Measurements from ENCODE around the gene TBL1X.

The TBL1X gene

GRCh38 chrX:9595174-9595573 is 130.3 kb downstream of the TBL1X start:
- DNase-seq: no peak

DNA sequence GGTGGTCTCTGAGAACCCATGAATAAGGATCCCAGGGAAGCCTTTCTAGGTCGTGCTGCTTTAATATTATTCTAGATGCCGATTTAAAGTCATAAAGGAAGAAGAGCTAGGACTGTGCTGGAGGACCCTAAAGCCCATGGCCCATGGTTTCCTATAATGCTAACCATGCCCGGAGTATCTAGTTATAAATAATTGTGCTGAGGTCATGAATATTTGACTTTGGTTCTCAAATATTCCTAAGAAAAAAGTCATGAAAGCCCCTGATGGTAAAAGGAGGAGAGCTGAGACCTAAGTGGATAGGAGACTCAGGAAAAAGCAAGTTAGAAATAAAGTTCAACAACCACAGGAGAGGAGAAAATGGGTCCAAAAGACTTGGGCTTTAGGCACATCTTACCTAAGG is 132.0 kb downstream of the TBL1X start:
- no peak for DNase-seq

DNA sequence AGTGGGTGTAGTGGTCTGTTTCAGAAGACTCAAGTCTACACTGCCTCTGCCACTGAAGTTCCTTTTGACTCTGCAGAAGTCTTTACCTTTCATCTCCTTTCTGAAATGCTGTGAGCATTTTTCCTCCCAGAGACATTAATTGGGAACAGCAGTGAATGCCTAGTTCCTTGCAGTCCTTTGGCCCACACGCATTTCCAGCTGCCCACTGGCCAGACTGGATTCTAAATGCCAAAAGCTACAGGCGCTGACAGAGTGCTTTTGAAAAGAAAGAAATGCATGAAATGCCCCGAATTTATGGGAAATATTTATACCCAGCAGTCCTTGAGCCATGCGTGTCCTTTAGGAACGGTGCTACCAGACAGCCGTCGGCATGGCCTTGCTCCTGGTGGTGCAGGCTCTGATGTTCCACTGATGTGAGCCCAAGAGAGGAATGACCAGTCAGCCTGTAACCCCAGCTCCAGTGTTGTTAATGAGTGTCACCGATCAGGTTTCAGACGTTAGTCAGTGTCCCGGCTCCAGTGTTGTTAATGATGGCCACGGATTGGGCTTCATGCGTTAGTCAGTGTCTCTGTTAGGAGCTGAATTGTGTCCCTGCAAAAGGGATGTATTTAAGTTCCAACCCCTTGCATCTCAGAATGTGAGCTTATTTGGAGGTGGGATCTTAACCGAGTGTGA is 132.6 kb downstream of the TBL1X start:
- no peak for DNase-seq

GRCh38 chrX:9598344-9598743 is 133.5 kb downstream of the TBL1X start:
- no peak for DNase-seq

DNA sequence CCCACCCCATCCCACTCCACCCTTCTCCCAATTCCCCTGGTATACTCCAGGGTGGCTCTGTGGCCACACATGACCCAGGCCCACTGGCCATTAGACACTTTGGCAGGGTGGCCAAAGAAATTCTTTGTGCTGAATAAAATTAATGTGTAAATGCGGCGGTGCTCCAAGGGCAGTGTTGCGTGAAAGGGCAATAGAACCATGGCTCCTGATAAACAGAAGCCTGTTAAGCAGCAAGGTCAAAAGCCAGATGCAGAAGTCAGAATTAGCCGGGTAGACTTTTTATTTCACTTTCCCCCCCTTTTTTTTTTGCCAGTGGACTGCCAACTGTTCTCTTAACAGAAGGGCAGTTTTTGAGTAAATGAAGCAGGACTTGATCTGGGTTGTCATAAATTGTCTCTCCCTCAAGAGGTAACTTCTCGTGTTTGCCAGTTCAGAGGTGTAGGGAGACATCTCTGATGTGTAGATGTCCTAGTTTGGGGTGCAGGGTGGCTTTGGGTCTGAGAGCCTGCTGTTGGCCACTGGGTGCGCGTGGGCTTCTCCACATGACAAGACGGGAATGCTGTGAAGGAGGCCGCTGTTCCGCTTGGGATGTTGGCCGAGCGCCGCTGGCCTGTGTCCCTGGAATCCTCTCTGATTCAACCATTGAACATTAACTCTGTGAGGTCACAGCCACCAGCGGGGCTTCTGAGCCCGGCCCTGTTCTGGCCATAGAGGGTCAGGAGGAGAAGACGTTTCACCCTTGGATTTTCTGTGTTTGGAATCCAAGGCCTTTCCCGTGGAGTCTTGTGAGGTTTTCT is 139.5 kb downstream of the TBL1X start:
- DNase-seq: no peak

DNA sequence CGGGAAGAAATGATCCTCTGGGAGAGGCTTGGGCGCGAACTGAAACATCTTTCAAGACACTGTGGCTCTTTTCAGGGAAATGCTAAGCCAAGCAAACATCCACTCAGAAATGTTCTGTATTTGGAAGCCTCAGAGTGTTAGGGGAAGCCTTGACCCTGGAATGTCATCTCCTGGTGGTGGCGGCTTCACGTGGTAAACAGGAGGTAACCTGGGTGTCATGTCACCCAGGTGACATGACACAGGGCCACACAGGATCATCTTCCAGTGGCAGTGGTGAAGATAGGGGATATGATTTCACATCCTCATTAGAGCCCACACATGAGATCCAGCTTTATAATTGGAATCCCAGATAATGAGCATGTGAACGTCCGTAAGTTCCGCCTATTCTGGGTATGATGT is 140.0 kb downstream of the TBL1X start:
- no peak for DNase-seq

DNA sequence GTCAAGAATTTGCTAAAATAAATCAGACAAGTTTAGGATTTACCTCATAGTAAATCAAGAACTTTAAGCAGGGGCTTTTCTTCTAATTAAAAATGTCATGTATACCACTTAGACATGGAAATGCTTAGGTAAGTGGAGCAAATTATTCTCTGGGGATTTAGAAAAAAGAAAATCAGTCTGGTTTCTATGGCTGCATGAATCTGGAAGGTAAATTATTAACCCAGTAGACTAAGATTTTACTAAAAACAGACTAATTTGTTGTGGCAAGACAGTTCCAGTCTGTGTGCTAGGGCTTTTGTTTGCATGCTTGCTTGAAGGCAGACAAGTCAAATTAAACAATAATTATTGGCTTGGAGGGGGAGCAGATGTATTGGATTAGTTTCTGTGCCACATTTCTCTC is 140.6 kb downstream of the TBL1X start:
- DNase-seq: no peak

GRCh38 chrX:9606971-9607370 is 142.1 kb downstream of the TBL1X start:
- no peak for DNase-seq

DNA sequence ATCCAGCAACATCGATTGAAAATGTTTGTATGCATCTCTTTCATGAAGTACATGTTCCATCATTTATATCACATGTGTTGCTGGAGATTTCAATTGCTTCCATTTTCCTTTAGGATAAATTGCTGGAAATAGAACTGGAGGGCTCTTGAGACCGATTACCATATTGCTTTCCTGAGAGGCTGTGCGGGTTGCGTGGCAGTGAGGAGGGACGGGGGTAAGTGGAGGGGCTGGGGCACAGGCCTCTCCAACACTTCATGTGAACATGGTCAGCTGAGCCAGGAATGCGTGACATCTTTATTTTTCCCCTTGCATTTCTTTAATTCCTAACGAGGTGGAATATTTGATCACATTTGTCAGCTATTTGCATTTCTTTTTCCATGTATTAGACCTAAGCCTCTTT is 144.6 kb downstream of the TBL1X start:
- DNase-seq: no peak

GRCh38 chrX:9609987-9610386 is 145.1 kb downstream of the TBL1X start:
- no peak for DNase-seq

DNA sequence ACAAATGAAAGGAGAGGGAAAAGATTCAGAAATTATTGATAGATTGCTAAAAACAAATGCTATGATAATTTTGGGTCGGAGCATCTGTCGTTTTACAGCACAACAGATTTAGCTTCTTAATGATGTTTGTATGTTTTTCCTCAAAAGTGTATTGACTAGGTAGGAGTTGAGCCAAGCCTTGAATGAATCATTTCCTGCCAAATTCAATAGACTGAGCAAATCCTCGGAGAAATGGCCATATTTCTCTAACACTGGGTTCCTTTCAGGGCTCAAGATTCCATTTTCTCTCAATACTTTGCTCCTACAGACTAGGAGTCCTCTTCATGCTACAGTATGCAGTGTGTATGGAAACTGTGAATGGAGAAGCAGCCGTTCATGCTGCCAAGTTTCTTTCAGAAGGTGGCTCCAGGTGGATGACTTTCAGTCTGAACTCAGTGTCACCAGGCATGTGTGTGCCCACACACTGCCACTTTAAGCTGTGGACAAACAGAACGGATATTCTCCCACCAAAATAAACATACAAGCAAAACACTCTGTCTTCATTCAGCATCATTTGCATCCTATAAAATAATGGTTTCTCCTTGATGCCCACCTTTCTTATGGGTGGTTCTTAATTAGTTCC is 146.0 kb downstream of the TBL1X start:
- DNase-seq: no peak

- no peak for DNase-seq
Observed at GRCh38 chrX:9611436-9612145, 146.7 kb downstream of the TBL1X start.

- DNase-seq: no peak
Observed at GRCh38 chrX:9612146-9612505, 147.3 kb downstream of the TBL1X start.

DNA sequence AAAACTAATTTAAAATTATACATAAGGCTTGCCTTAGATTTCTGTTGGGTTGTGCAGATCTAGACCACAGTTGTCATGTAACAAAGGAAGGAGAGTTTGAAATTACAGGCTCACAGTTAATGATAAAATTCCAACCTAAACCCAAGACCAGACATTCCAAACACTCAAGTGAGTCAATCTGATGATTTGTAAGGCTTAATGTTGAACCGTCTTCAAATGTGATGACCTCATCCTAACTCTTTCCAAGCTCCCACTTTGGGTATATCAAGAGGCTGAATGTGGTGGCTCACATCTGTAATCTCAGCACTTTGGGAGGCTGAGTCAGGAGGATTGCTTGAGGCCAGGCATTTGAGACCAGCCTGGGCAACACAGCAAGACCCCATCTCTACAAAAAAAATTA is 149.2 kb downstream of the TBL1X start:
- no peak for DNase-seq

- no peak for DNase-seq
Observed at GRCh38 chrX:9619133-9619532, 154.3 kb downstream of the TBL1X start.

- DNase-seq: no peak
Observed at GRCh38 chrX:9619581-9619980, 154.7 kb downstream of the TBL1X start.

GRCh38 chrX:9622128-9622527 is 157.3 kb downstream of the TBL1X start:
- no peak for DNase-seq

DNA sequence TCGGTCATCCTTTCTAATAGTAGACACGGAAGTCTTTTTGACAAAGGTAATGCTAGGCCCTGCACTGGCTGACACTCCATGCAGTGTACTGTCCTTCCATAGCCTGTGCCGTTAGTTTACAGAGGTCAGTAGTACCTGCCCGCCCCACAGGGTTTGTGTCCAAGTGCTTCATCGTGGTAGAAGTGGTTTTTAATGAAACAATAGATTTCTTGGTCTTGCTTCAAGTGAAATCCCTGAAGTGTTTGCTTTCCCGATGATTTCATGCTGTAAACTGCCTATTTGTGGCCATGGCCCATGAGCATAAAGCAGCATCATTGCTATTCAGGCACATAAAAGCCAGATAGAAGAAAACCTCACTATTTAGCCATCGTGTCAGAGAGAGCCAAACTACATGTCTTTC is 161.5 kb downstream of the TBL1X start:
- DNase-seq: no peak

DNA sequence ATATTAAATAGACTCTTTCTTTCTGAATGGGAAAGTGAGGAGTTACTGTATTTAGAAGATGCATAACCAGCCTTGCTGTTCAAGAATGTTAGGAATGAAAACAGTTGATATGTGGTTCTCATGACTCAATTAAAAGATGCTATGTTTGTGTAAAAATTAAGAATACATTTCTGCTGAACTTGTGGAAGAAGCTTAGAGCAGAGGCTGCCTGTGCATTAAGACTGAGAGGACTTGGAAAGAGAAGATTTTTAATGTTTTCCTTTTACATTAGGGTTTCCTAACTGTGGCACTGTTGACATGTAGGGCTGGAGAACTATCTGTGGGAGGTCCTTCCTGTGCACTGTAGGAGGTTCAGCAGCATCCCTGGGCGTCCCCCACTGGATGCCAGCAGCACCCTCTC is 163.1 kb downstream of the TBL1X start:
- no peak for DNase-seq

DNA sequence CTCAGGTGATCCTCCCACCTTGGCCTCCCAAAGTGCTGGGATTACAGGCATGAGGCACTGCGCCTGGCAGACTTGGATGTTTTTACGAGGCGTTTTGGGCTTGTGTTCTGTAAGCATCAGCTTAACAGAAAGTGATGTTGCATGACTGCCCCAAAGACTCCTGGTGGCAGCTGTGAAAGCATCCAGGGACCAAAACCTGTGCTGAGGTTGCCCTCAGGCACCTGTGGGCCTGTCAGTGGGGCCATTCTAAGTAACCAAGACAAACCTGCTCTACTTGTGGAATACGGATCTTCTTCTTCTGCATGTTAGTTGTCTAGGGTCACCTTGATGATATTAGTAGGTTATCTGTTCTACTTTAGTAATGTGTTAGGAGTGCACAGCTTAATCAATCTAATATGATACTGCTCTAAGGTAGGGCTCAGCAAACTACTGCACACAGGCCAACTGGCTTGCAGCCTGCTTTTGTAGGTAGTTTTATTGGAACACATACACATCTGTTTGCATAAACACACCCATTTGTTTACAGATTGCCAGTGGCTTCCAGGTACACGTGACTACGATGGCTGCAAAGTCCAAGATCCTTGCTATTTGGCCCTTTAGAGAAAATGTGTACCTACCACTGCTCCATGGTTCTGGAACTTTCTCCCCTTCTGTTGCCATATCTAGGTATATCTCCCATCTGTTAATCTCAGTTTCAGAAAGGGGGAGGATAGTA is 164.1 kb downstream of the TBL1X start:
- no peak for DNase-seq

DNA sequence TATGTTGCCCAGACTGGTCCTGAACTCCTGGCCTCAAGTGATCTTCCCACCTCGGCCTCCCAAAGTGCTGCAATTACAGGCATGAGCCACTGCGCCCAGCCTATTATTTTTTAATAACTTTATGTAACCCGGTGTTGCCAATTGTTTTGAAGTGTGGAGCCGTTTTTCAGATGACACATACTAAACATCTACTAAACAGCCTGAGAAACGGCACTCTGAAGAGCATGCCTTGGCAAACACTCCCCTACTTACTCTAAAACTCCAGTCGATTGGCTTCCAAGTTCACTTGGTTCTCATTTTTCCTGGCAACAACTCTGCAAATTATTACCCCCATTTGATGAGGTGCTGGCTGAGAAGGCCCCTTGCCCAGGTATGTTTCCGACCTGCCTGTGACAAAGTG is 169.7 kb downstream of the TBL1X start:
- DNase-seq: no peak

GRCh38 chrX:9635368-9635767 is 170.5 kb downstream of the TBL1X start:
- DNase-seq: no peak

- DNase-seq: no peak
Observed at GRCh38 chrX:9635803-9636202, 170.9 kb downstream of the TBL1X start.
